Tibial artery (tissue), 4 donors: ENCODE measurements around the gene CLTCL1.
"Not testable (repeated sequence)": the region's sequence is repeated elsewhere in the genome, so short reads cannot be mapped to it uniquely, and the experiment has no call there.

Source experiments
- DNase-seq, 2 donors: peaks; one replicate each; pipeline ENCODE4 v3.0.0-alpha.2; 2019
- H3K27ac ChIP-seq, 2 donors: fragments of 200-600 bp; sonication (generic) in 1 of 2; 1 replicate in 1 of 2; 2 replicates in 1 of 2; pipeline ENCODE4 v1.5.1; 2018 to 2019; ENCODE audit warnings: mild to moderate bottlenecking in 1 of 2
- H3K27me3 ChIP-seq, 2 donors: fragments of 200-600 bp; sonication (generic) in 1 of 2; one replicate each; pipeline versions ENCODE4 v1.5.1 to v1.6.0; 2016 to 2019
- H3K36me3 ChIP-seq, 3 donors: fragments of 200-600 bp; sonication (generic) in 2 of 3; one replicate each; pipeline ENCODE4 v1.5.1; 2016 to 2019; ENCODE audit warnings: mild to moderate bottlenecking in 2 of 3
- H3K4me1 ChIP-seq, 4 donors: fragments of 200-600 bp; sonication (generic) in 2 of 4; 1 replicate in 3 of 4; 2 replicates in 1 of 4; pipeline ENCODE4 v1.5.1; 2016 to 2019
- H3K4me3 ChIP-seq, 2 donors: fragments of 200-600 bp; sonication (generic) in 1 of 2; 1 replicate in 1 of 2; 2 replicates in 1 of 2; pipeline ENCODE4 v1.5.1; 2018 to 2019; ENCODE audit warnings: mild to moderate bottlenecking in 2 of 2
- H3K9me3 ChIP-seq, 3 donors: fragments of 200-600 bp; sonication (generic) in 1 of 3; one replicate each; pipeline ENCODE4 v1.5.1; 2016 to 2019
- intact Hi-C: fragments of 100-400 bp; cut with DNase I; formaldehyde crosslinking; loops from one replicate; pipeline ENCODE4 v1.15.0; 2023; ENCODE audit warnings: low total_unique reads
- TF ChIP-seq, protein P1 (sequence below), 2 experiments: fragments of 200-600 bp in 1 of 2; fragments of 450-650 bp in 1 of 2; IDR thresholded peaks; one replicate each; pipeline ENCODE4 v1.5.1; 2017 to 2019; ENCODE audit warnings: antibody characterized with exemption in 2 of 2, mild to moderate bottlenecking in 1 of 2, moderate library complexity in 1 of 2

Gene CLTCL1

DNA sequence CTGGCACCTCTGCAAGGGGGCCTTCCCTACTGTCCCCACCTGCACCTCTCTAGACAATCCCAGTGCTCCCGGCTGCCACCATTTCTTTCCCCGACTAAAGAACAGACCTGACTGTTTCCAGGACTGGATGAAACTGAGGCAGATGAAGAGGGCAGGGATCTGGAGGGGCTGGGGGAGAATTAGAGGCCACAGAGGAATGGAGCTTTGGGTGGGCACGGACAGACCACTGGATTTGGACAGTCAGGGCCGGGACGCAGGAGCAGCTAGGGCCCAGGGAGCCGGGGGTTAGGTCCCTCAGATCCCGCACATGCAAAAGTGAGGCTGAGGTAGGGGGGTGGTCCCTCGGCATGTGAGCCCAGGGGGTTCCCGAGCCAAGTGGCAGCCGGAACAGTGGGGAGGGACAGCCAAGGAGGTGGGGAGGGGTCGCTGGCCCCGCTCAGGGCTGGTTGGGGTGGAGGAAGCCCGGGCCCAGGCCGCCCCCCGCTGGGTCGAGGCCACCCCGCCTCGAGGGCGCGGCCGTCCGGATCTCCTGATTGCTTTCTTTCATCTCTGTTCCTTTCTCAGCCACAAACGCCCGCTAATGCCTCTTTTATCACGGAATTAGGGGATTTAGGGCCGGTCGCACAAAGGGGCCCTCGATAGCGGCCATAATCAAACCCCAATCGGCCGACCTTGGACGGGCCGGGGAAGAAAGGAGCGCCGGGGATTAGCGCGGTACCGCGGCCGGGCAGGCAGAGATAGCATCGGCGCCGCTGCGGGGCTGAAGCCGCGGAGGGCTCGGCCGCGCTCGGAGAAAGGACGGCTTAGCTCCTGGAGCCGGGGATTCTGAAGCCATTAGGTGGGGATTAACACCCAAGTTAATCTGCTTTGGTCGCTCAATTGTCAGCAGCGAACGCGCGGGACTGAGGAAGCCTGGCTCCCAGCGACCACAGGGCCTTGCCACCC lies 122.2 kb downstream of the CLTCL1 start:
- intact Hi-C loops, result no loop called here

DNA sequence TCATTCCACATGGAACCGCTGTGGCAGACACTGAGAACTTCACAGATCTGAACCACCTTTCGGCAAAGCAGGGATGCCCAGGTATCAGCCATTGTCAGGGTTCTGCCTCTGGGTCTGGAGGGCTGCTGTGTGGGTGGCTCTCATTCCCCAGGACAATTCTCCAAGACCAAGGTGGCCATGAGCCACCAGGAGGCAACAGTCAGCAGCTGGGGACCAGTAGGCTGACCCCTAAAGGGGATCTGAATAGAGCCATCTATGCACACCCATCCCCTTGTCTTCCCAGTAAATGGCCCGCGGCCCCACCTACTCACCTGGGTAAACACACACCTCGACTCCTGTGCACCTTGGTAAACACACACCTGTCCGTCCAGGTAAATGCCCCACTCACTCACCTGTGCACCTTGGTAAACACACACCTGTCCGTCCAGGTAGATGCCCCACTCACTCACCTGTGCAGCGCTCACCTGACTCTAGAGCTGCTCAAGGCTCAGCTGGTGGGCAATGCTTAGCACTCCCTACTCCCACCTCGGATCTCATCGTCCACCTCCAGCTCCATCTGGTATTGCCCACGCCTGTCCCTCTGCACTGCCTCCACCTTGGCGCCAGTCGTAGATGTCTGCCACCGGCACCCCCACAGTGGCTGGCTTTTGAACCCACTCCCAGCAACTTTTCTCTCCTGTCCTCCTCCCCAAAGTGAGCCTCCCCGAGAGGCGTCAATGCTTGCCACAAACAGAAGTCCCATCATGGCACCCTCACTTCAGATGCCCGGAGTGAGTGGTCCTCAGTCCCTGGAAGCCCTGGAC lies 123.2 kb downstream of the CLTCL1 start:
- Histone ChIP-seq H3K27ac (no peak overlapping the region), H3K9me3 (no peaks in the 10 kb centered on the region), H3K27me3 (peaks cover 0 to 54% of the 10 kb centered on the region in 2 donors), H3K4me3 (no peak overlapping the region), H3K4me1 (peaks cover 0 to 40% (median 33%) of the 10 kb centered on the region in 4 donors), H3K36me3 (no peaks in the 10 kb centered on the region)
- TF ChIP-seq, protein P1, sequence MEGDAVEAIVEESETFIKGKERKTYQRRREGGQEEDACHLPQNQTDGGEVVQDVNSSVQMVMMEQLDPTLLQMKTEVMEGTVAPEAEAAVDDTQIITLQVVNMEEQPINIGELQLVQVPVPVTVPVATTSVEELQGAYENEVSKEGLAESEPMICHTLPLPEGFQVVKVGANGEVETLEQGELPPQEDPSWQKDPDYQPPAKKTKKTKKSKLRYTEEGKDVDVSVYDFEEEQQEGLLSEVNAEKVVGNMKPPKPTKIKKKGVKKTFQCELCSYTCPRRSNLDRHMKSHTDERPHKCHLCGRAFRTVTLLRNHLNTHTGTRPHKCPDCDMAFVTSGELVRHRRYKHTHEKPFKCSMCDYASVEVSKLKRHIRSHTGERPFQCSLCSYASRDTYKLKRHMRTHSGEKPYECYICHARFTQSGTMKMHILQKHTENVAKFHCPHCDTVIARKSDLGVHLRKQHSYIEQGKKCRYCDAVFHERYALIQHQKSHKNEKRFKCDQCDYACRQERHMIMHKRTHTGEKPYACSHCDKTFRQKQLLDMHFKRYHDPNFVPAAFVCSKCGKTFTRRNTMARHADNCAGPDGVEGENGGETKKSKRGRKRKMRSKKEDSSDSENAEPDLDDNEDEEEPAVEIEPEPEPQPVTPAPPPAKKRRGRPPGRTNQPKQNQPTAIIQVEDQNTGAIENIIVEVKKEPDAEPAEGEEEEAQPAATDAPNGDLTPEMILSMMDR (IDR thresholded peaks at IDR 0.05), result no peak
- intact Hi-C loops, result no loop called here
- DNase-seq, result no peak

More for the DNA sequence above, 122.2 kb downstream of the CLTCL1 start:
- Histone ChIP-seq H3K27me3 (peaks cover 0 to 49% of the 10 kb centered on the region in 2 donors), H3K27ac (no peak overlapping the region), H3K4me3 (peak overlapping the region; percentile 17 to 31), H3K9me3 (no peaks in the 10 kb centered on the region), H3K4me1 (peaks cover under 1 to 49% (median 42%) of the 10 kb centered on the region in 4 donors), H3K36me3 (no peaks in the 10 kb centered on the region)
- TF ChIP-seq, protein P1 (IDR thresholded peaks at IDR 0.05), result no peak
- DNase-seq, result no peak

DNA sequence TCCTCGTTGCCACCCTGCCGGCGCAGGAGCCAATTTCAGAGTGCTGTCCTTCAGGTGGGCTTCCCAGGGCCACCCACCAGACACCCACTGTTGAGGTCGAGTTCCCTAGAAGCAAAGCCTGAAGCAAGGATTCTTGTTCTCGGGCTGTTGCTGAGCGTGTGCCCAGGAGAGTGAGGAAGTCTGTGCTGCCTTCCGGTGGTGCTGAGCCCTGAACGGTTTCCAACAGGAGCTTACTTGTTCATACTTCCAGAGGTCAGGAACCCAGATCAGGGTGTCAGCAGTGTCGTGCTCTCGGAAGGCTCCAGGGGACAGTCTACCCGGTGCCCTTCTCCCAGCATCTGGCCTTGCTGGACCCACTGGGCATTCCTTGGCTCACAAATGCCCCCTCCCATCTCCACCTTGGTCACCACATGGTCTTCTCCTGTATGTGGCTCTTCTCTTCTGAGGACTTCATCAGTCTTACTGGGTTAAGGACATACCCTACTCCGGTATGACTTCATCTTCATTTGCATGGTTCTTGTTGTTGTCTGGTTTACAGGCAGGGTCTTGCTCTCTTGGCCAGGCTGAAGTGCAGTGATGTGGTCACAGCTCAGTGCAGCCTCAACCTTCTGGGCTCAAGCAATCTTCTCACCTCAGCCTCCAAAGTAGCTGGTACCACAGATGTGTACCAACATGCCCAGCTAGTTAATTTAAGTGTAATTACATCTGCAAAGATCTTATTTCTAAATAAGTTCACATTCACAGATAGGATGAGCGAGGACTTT lies 124.2 kb downstream of the CLTCL1 start:
- Histone ChIP-seq H3K9me3 (no peaks in the 10 kb centered on the region), H3K4me3 (no peak overlapping the region), H3K27me3 (peaks cover 0 to 59% of the 10 kb centered on the region in 2 donors), H3K27ac (no peak overlapping the region), H3K36me3 (no peaks in the 10 kb centered on the region), H3K4me1 (peaks cover 0 to 30% (median 24%) of the 10 kb centered on the region in 4 donors)
- TF ChIP-seq, protein P1 (IDR thresholded peaks at IDR 0.05), result no peak
- intact Hi-C loops, result no loop called here
- no peak for DNase-seq

DNA sequence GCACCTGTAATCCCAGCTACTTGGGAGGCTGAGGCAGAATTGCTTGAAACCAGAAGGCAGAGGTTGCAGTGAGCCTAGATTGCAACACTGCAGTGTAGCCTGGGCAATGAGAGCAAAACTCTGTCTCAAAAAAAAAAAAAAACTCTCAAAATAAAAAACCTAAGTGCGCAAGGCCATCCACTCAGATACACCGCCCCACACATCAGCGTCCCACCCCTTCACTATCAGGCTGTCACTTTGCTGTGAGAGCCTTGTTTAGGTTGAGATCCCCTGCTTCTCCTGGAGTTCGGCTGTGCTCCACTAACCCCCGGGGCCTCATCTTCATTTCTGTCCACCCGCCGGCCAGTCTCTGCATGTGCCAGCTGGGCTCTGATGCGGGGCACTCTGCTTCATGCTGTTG lies 125.1 kb downstream of the CLTCL1 start:
- TF ChIP-seq, protein P1 (IDR thresholded peaks at IDR 0.05), result no peak
- H3K27ac ChIP-seq, result no peak overlapping the region
- peaks cover 0 to 63% of the 10 kb centered on the region in 2 donors for H3K27me3 ChIP-seq
- no peak overlapping the region for H3K4me3 ChIP-seq
- H3K36me3 ChIP-seq, result no peaks in the 10 kb centered on the region
- peaks cover 0 to 24% (median 19%) of the 10 kb centered on the region in 4 donors for H3K4me1 ChIP-seq
- intact Hi-C loops, result no loop called here
- DNase-seq, result no peak
- no peaks in the 10 kb centered on the region for H3K9me3 ChIP-seq

DNA sequence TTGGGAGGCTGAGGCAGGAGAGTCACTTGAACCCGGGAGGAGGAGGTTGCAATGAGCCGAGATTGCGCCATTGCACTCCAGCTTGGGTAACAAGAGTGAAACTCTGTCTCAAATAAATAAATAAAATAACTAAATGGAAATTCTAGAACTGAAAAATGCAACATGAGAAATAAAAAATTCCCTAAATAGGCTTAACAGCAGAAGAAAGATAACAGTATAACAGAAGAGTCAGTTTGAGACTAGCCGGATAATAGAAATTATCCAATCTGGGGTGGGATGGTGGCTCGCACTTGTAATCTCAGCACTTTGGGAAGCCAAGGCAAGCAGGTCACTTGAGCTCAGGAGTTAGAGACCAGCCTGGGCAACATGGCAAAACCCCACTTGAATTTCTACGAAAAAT lies 127.1 kb downstream of the CLTCL1 start:
- TF ChIP-seq, protein P1 (IDR thresholded peaks at IDR 0.05), result no peak
- Histone ChIP-seq H3K9me3 (no peaks in the 10 kb centered on the region), H3K36me3 (no peaks in the 10 kb centered on the region), H3K4me3 (no peak overlapping the region), H3K27ac (no peak overlapping the region), H3K27me3 (peaks cover 0 to 70% of the 10 kb centered on the region in 2 donors), H3K4me1 (peaks cover 0 to 8% (median 4%) of the 10 kb centered on the region in 4 donors)
- DNase-seq, result no peak
- intact Hi-C loops, result no loop called here

DNA sequence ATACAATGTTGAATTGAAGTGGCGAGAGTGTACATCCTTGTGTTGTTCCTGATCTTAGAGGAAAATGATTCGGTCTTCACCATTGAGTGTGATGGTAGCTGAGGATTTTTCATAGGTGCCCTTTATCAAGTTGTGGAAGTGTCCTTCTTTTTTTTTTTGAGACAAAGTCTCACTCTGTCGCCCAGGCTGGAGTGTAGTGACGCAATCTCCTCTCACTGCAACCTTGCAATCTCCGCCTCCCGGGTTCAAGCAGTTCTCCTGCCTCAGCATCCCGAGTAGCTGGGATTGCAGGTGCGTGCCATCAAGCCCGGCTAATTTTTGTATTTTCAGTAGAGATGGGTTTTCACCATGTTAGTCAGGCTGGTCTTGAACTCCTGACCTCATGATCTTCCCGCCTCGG lies 132.9 kb downstream of the CLTCL1 start:
- H3K27ac ChIP-seq, H3K4me3 ChIP-seq, DNase-seq, H3K36me3 ChIP-seq, H3K9me3 ChIP-seq, intact Hi-C loops, H3K4me1 ChIP-seq: not testable (repeated sequence)
- H3K27me3 ChIP-seq, result peaks cover 0 to 58% of the 10 kb centered on the region in 2 donors

DNA sequence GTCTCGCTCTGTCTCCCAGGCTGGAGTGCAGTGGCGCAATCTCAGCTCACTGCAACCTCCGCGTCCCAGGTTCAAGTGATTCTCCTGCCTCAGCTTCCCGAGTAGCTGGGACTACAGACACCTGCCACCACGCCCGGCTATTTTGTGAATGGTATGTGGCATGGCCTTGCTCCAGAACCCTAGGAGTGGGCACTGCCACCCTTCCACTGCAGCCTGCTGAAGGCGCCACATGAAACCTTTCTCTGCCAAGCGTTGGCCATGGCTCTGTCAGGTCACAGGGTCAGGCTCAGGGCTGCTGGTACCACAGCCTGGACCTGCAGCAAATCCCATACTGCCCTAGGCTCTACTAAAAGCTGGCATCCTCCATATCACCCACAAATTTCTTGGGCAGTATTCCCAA lies 135.4 kb downstream of the CLTCL1 start:
- intact Hi-C loops, H3K36me3 ChIP-seq, H3K27ac ChIP-seq, H3K4me1 ChIP-seq, DNase-seq, H3K4me3 ChIP-seq, H3K9me3 ChIP-seq: not testable (repeated sequence)
- H3K27me3 ChIP-seq, result peaks cover 0 to 66% of the 10 kb centered on the region in 2 donors
